ENCODE measurements around the gene MAPT.
"Not testable (repeated sequence)": the region's sequence is repeated elsewhere in the genome, so short reads cannot be mapped to it uniquely, and the experiment has no call there.

Gene MAPT

DNA sequence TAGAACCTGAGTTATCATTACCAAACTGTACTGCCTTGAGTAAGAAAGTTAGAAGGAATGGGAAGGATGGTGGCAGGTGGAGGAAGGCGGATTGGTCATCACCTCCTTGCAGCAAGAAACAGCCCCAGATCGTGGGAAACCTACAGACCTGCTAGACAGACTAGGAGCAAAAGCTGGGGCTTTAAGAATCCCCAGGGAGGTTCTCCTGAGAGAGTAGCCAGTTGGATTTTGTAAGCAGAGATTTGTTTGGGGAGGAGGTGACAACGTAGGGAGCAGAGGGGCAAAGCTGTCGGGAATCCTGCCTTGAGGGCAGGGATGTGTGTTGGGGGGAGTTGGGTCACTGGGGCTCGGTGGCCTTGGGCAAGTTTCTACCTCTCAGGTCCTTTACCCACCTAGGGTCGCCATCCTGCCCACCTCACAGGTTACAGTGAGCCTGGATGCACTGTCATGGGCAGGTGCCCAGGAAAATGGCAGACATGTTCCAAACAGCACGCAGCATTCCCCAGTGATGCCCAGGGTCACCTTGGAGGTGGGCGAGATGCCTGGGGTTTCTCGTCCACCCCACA, 55.5 kb downstream of the MAPT start:
- no peak for DNase-seq (ENCODE audit: low read depth in 1 of 2, low spot score in 1 of 2)

DNA sequence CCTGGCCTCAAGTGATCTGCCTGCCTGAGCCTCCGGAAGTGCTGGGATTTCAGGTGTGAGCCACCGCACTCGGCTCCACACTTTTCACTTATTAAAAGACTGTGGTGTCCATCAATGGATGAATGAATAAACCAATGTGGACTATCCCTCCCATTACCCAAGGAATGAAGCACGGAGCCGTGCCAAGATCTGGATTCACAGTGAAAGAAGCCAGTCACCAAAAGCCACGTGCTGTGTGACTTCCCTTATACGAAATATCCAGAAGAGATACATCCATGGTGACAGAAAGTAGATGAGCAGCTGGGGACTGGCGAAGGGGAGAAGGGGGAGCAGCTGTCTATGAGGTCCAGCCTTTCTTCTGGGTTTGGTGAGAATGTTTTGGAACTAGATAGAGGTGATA, 56.5 kb downstream of the MAPT start:
- no peak for DNase-seq (ENCODE audit: low read depth in 1 of 2, low spot score in 1 of 2)

DNA sequence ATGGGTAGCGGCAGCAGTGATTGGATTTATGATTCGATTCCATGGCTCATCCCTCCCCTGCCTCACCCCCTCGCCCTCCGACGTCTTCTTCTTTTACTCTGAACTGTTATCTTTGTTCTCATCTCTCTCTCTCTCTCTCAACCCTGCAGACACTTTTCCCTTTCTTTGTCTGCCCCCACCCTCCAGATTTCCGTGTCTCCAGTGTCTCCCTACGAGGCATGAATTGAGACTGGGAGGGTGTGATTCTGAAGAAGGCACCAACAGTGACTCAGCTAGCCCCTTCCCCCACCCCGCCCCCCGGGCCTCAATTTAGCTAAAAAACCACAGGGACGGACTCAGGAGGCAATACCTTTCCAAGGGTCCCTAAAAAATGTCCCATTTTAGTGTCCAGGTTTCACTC, 57.0 kb downstream of the MAPT start:
- DNase-seq (ENCODE audit: low read depth in 1 of 2, low spot score in 1 of 2), result no peak

DNA sequence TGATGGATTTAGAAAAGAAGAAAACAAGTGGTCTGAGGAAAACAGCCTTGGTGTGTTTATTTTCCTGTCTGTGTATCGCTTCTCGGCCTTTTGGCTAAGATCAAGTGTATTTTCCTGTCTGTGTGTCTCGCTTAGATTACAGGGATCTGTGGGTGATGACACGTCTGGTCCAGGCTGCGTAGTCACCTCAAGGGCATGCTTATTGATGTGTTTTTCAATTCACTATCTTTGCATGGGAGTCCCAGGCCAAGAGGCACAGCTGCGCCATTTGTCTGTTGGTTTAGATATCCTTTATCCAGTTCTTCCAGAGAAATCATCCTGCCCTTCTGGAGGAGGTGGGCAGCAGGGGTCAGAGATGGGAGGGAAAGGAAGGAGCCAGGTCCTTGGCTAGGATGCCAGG, 57.6 kb downstream of the MAPT start:
- no peak for DNase-seq (ENCODE audit: low read depth in 1 of 2, low spot score in 1 of 2)

GRCh38 chr17:45952814-45953320, 58.5 kb downstream of the MAPT start:
- DNase-seq (ENCODE audit: low read depth in 1 of 2, low spot score in 1 of 2), result no peak

- no peak for DNase-seq (ENCODE audit: low read depth in 1 of 2, low spot score in 1 of 2)
These were observed 59.2 kb downstream of the MAPT start for GRCh38 chr17:45953561-45953960.

- no peak for DNase-seq (ENCODE audit: low read depth in 1 of 2, low spot score in 1 of 2)
These were observed 60.6 kb downstream of the MAPT start for GRCh38 chr17:45954914-45955313.

- DNase-seq (ENCODE audit: low read depth in 1 of 2, low spot score in 1 of 2), result no peak
These were observed 61.0 kb downstream of the MAPT start for GRCh38 chr17:45955326-45955725.

GRCh38 chr17:45956090-45956489, 61.7 kb downstream of the MAPT start:
- DNase-seq (ENCODE audit: low read depth in 1 of 2, low spot score in 1 of 2), result no peak

DNA sequence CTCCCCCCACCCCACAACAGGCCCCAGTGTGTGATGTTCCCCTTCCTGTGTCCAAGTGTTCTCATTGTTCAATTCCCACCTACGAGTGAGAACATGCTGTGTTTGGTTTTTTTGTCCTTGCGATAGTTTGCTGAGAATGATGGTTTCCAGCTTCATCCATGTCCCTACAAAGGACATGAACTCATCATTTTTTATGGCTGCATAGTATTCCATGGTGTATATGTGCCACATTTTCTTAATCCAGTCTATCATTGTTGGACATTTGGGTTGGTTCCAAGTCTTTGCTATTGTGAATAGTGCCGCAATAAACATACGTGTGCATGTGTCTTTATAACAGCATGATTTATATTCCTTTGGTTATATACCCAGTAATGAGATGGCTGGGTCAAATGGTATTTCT, 62.4 kb downstream of the MAPT start:
- not testable (repeated sequence) for DNase-seq (ENCODE audit: low read depth in 1 of 2, low spot score in 1 of 2)

DNA sequence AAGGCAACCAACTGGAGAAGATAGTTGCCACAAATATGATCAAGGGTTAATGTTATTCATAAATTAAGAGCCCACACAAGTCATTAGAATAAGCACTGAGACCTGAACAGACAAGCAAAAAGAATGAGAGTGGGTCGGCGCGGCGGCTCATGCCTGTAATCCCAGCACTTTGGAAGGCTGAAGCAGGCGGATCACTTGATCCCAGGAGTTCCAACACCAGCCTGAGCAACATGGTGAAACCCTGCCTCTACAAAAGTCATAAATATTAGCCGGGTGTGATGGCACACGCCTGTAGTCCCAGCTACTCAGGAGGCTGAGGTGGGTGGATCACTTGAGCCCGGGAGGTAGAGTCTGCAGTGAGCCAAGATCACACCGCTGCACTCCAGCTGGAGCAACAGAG, 64.0 kb downstream of the MAPT start:
- DNase-seq (ENCODE audit: low read depth in 1 of 2, low spot score in 1 of 2), result no peak

DNA sequence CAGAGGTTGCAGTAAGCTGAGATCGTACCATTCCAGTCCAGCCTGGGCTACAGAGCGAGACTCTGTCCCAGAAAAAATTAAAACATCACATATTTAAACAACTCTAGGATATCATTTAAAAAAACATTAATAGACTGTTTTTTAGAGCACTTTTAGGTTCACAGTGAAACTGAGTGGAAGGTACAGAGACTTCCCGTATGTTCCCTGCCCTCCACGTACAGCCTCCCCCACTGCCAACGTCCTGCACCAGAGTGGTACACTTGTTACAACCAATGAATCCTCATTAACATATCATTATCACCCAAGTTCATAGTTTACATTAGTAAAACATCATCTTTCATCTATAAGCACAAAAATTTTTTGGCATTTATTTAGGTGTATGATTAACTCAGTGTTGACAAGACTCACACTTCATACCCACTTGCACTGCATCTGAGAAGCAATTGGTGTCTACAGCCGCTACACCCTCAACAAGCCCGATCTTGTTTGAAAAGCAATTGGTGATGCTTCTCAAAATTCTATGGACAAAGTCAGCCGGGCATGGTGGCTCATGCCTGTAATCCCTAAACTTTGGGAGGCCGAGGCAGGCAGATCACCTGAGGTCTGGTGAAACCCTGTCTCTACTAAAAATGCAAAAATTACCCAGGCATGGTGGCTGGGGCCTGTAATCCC, 64.8 kb downstream of the MAPT start:
- no peak for DNase-seq (ENCODE audit: low read depth in 1 of 2, low spot score in 1 of 2)

DNA sequence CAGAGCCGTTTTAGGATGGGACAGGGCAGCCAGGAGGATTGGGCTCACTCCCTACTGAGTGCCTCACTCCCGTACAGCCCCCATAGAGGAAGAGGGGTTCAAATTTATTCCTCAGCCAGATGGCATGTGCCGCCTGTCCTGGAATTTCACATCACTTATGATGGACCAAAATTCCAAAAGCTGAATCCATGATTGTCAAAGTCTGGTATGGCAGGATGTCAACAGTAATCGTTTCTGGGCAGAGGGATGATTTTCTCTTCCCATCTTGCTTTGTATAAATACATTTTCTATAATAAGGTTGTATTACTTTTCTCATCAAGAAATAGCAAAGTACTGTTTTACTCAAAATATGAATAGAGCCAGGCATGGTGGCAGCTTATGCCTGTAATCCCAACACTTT, 66.0 kb downstream of the MAPT start:
- no peak for DNase-seq (ENCODE audit: low read depth in 1 of 2, low spot score in 1 of 2)

DNA sequence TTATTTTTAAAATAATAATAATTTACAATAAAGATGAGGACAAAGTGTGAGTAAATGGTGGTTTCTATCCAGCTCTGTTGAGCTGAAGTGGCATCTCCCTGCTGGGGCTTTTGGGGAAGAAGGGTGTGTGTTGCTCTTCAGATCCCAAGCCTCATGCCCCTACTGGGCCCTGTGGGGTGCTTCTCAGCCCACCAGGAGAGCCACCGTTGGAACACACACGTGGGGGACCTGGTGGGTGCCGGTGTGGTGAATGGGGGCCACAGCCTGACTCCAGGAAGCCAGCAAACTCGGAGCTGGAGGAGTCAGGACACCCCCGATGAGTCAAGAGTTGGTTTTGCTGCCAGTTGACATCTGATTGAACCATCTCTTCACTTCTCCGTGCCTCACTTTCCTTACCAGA, 66.9 kb downstream of the MAPT start:
- DNase-seq (ENCODE audit: low read depth in 1 of 2, low spot score in 1 of 2), result no peak

DNA sequence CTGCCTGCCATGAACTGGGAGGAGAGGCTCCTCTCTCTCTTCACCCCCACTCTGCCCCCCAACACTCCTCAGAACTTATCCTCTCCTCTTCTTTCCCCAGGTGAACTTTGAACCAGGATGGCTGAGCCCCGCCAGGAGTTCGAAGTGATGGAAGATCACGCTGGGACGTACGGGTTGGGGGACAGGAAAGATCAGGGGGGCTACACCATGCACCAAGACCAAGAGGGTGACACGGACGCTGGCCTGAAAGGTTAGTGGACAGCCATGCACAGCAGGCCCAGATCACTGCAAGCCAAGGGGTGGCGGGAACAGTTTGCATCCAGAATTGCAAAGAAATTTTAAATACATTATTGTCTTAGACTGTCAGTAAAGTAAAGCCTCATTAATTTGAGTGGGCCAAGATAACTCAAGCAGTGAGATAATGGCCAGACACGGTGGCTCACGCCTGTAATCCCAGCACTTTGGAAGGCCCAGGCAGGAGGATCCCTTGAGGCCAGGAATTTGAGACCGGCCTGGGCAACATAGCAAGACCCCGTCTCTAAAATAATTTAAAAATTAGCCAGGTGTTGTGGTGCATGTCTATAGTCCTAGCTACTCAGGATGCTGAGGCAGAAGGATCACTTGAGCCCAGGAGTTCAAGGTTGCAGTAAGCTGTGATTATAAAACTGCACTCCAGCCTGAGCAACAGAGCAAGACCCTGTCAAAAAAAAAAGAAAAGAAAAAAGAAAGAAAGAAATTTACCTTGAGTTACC, 68.0 kb downstream of the MAPT start:
- no peak for DNase-seq (ENCODE audit: low read depth in 1 of 2, low spot score in 1 of 2)

- DNase-seq (ENCODE audit: low read depth in 1 of 2, low spot score in 1 of 2), result no peak
These were observed 68.9 kb downstream of the MAPT start for GRCh38 chr17:45963283-45963682.

GRCh38 chr17:45963889-45964288, 69.5 kb downstream of the MAPT start:
- no peak for DNase-seq (ENCODE audit: low read depth in 1 of 2, low spot score in 1 of 2)

DNA sequence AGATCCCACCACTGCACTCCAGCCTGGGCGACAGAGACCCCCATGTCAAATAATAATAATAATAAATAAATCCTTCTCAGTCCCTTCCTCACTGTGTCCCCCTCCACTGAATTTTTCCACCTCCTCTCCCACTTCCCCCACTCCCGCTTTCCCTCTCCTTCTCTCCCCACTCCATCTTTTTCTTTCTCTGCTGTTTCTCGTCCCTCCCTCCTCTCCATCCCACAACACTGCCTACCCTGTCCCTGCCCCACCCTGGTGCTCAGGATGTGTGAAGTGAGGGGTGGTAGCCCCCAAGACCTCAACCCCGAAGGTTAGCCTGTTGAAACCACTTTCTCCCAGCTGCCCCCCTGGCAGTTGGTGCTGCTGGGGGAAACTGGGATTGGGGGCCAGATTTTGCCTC, 70.3 kb downstream of the MAPT start:
- DNase-seq (ENCODE audit: low read depth in 1 of 2, low spot score in 1 of 2), result no peak

- DNase-seq (ENCODE audit: low read depth in 1 of 2, low spot score in 1 of 2), result no peak
These were observed 71.5 kb downstream of the MAPT start for GRCh38 chr17:45965812-45966211.

GRCh38 chr17:45966606-45967280, 72.4 kb downstream of the MAPT start:
- DNase-seq (ENCODE audit: low read depth in 1 of 2, low spot score in 1 of 2), result no peak

GRCh38 chr17:45967378-45967777, 73.0 kb downstream of the MAPT start:
- DNase-seq (ENCODE audit: low read depth in 1 of 2, low spot score in 1 of 2), result no peak

- no peak for DNase-seq (ENCODE audit: low read depth in 1 of 2, low spot score in 1 of 2)
These were observed 74.4 kb downstream of the MAPT start for GRCh38 chr17:45968732-45969131.

All from stimulated activated CD4-positive, alpha-beta T cell treated with anti-CD3 and anti-CD28 coated beads, Interleukin-15, amount 100 ng/mL, for 1 hour (primary cell).